ENCODE measurements around the gene ARHGAP15. TPM values are rescaled to one million over a fixed set of nuclear protein-coding genes. Genes with fewer than 3 reads are reported as not detected.

Gene ARHGAP15
- total and polyA plus RNA-seq, 2 donors (not counting 1 experiment from before 2014, with no cell fraction given): 0.07 TPM; not detected in 1

DNA sequence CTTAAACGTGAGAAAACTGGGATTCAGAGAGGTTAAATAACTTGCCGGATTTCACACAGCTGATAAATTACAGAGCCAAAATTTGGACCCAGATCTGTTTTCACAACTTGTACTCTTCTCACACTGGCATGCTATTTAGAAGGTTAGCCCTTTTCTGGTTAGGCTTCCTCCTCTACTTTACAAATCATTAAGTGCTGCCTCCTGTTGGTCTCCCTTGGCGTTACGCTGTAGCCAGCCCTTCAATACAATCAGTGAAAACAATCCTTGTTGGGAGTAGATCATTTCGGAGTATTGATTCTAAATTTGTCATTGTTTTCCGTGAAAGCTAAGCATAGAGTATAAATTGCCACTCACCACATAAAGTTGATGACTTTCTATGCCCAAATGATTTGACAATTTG, 153.5 kb downstream of the ARHGAP15 start:
- H3K9ac ChIP-seq (ENCODE audit: insufficient read depth, low read length): no peak overlapping the region
- no peak overlapping the region for H3K4me2 ChIP-seq (ENCODE audit: extremely low read depth, insufficient read depth, low read length)
- H3K36me3 ChIP-seq (ENCODE audit: control insufficient read depth, insufficient read depth, low read length): no peaks in the 10 kb centered on the region
- TF ChIP-seq, protein P1, sequence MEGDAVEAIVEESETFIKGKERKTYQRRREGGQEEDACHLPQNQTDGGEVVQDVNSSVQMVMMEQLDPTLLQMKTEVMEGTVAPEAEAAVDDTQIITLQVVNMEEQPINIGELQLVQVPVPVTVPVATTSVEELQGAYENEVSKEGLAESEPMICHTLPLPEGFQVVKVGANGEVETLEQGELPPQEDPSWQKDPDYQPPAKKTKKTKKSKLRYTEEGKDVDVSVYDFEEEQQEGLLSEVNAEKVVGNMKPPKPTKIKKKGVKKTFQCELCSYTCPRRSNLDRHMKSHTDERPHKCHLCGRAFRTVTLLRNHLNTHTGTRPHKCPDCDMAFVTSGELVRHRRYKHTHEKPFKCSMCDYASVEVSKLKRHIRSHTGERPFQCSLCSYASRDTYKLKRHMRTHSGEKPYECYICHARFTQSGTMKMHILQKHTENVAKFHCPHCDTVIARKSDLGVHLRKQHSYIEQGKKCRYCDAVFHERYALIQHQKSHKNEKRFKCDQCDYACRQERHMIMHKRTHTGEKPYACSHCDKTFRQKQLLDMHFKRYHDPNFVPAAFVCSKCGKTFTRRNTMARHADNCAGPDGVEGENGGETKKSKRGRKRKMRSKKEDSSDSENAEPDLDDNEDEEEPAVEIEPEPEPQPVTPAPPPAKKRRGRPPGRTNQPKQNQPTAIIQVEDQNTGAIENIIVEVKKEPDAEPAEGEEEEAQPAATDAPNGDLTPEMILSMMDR (conservative IDR thresholded peaks at IDR 0.05 in 1 of 2, IDR thresholded peaks at IDR 0.05 in 1 of 2; ENCODE audit: low read depth in 1 of 2, low read length in 2 of 2): peak; percentile 16 to 29
- no peak for TF ChIP-seq EZH2 (IDR thresholded peaks at IDR 0.05; ENCODE audit: low read length, missing control alignments)
- no peaks in the 10 kb centered on the region for H3K4me1 ChIP-seq (ENCODE audit: control insufficient read depth, extremely low read depth, insufficient read depth, low read length)
- no peak overlapping the region for H2AFZ ChIP-seq (ENCODE audit: low read length)
- no peak for DNase-seq (ENCODE audit: low read depth in 2 of 2)
- H4K20me1 ChIP-seq (ENCODE audit: control insufficient read depth, extremely low read depth, insufficient read depth, low read length): no peaks in the 10 kb centered on the region
- H3K27me3 ChIP-seq (ENCODE audit: control insufficient read depth, insufficient read depth, low read length): no peaks in the 10 kb centered on the region
- H3K79me2 ChIP-seq (ENCODE audit: control insufficient read depth, insufficient read depth, low read length): no peaks in the 10 kb centered on the region
- no peak overlapping the region for H3K4me3 ChIP-seq (replicated peaks in 1 of 4; ENCODE audit: control extremely low read depth in 1 of 4, insufficient read depth in 1 of 4, low read depth in 3 of 4, low read length in 4 of 4)
- H3K9me3 ChIP-seq (ENCODE audit: control insufficient read depth, insufficient read depth, low read depth, low read length): no peaks in the 10 kb centered on the region
- no peak overlapping the region for H3K27ac ChIP-seq (ENCODE audit: insufficient read depth, low read length)

DNA sequence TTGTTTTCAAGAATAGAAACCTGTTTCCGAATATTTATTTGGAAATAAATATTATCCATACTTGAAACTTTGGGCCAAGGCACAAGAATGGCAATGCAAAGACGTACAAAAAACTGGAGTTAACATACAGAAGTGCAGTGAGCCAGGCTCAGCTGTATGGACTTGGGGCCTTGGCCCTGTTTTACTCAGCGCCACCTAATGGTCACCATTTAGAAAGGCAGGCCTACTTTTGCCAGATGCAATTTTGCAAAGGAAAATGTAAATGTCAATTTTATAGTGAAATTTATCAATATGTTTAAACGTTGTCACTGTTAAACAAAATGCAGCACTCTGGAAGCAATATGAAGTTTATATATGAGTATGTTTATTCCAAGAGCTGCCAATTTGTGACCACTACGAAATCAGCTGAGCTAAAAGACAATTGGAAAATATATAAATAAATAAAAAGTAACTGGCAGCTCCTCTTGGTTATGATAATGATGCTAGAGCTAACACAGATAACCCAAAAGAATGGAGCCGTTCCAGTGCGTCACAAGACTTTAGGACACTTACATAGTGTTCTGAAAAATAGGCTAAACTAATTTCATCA, 155.0 kb downstream of the ARHGAP15 start:
- DNase-seq (ENCODE audit: low read depth in 2 of 2): peak; percentile 34 to 59
- Histone ChIP-seq H3K4me3 (replicated peaks in 1 of 4; ENCODE audit: control extremely low read depth in 1 of 4, insufficient read depth in 1 of 4, low read depth in 3 of 4, low read length in 4 of 4) (no peak overlapping the region), H3K9me3 (ENCODE audit: control insufficient read depth, insufficient read depth, low read depth, low read length) (no peaks in the 10 kb centered on the region), H3K9ac (ENCODE audit: insufficient read depth, low read length) (no peak overlapping the region), H3K79me2 (ENCODE audit: control insufficient read depth, insufficient read depth, low read length) (no peaks in the 10 kb centered on the region), H3K27ac (ENCODE audit: insufficient read depth, low read length) (no peak overlapping the region), H3K27me3 (ENCODE audit: control insufficient read depth, insufficient read depth, low read length) (no peaks in the 10 kb centered on the region), H3K4me1 (ENCODE audit: control insufficient read depth, extremely low read depth, insufficient read depth, low read length) (no peaks in the 10 kb centered on the region), H4K20me1 (ENCODE audit: control insufficient read depth, extremely low read depth, insufficient read depth, low read length) (no peaks in the 10 kb centered on the region), H2AFZ (ENCODE audit: low read length) (no peak overlapping the region), H3K36me3 (ENCODE audit: control insufficient read depth, insufficient read depth, low read length) (no peaks in the 10 kb centered on the region), H3K4me2 (ENCODE audit: extremely low read depth, insufficient read depth, low read length) (no peak overlapping the region)
- TF ChIP-seq EZH2 (IDR thresholded peaks at IDR 0.05; ENCODE audit: low read length, missing control alignments): no peak
- TF ChIP-seq, protein P1 (conservative IDR thresholded peaks at IDR 0.05 in 1 of 2, IDR thresholded peaks at IDR 0.05 in 1 of 2; ENCODE audit: low read depth in 1 of 2, low read length in 2 of 2): peak; percentile 53 to 87

DNA sequence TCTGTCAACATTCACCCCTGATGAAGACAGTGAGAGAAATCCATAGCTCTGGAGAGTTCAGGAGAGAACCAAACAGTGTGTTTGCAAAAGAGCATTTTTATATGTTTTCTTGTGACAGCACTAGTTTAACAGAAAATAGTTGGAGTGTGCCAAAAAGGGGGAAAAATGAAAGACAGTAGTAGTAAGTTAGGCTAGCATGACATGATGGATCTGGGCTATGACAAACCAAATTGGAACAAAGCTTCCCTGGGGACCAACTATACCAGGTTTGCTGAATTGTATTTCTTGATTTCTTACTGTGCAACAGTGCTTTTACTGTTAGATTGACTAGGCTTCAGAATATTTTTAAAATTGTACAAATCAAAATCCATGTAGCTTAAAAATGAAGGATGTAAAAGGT, 159.8 kb downstream of the ARHGAP15 start:
- no peak overlapping the region for H3K4me2 ChIP-seq (ENCODE audit: extremely low read depth, insufficient read depth, low read length)
- H3K79me2 ChIP-seq (ENCODE audit: control insufficient read depth, insufficient read depth, low read length): no peaks in the 10 kb centered on the region

More for the DNA sequence above, 159.8 kb downstream of the ARHGAP15 start:
- no peak overlapping the region for H2AFZ ChIP-seq (ENCODE audit: low read length)
- no peak overlapping the region for H3K9ac ChIP-seq (ENCODE audit: insufficient read depth, low read length)
- TF ChIP-seq, protein P1 (conservative IDR thresholded peaks at IDR 0.05 in 1 of 2, IDR thresholded peaks at IDR 0.05 in 1 of 2; ENCODE audit: low read depth in 1 of 2, low read length in 2 of 2): no peak
- no peak for TF ChIP-seq EZH2 (IDR thresholded peaks at IDR 0.05; ENCODE audit: low read length, missing control alignments)
- no peak for DNase-seq (ENCODE audit: low read depth in 2 of 2)
- H3K9me3 ChIP-seq (ENCODE audit: control insufficient read depth, insufficient read depth, low read depth, low read length): no peaks in the 10 kb centered on the region
- H3K27ac ChIP-seq (ENCODE audit: insufficient read depth, low read length): no peak overlapping the region
- no peaks in the 10 kb centered on the region for H3K36me3 ChIP-seq (ENCODE audit: control insufficient read depth, insufficient read depth, low read length)
- H3K27me3 ChIP-seq (ENCODE audit: control insufficient read depth, insufficient read depth, low read length): no peaks in the 10 kb centered on the region
- H3K4me3 ChIP-seq (replicated peaks in 1 of 4; ENCODE audit: control extremely low read depth in 1 of 4, insufficient read depth in 1 of 4, low read depth in 3 of 4, low read length in 4 of 4): no peak overlapping the region
- H4K20me1 ChIP-seq (ENCODE audit: control insufficient read depth, extremely low read depth, insufficient read depth, low read length): no peaks in the 10 kb centered on the region
- no peaks in the 10 kb centered on the region for H3K4me1 ChIP-seq (ENCODE audit: control insufficient read depth, extremely low read depth, insufficient read depth, low read length)

Measured in fibroblast of lung (primary cell).